Ishikawa (cell line): ENCODE measurements around the gene TMEM247.

Source experiments
- EGR1 ChIP-seq: IDR thresholded peaks from 2 replicates; pipeline ENCODE4 v1.6.1; 2012
- EP300 ChIP-seq: IDR thresholded peaks from 2 replicates; pipeline ENCODE4 v1.6.1; 2012; ENCODE audit warnings: borderline replicate concordance
- FOXM1 ChIP-seq: IDR thresholded peaks from 2 replicates; pipeline ENCODE4 v1.6.1; 2012; ENCODE audit warnings: low read depth, borderline replicate concordance
- RAD21 ChIP-seq: IDR thresholded peaks from 2 replicates; pipeline ENCODE4 v1.6.1; 2012; ENCODE audit warnings: low read depth
- TAF1 ChIP-seq: IDR thresholded peaks from 2 replicates; pipeline ENCODE4 v1.6.1; 2012; ENCODE audit warnings: low read depth, mild to moderate bottlenecking
- USF1 ChIP-seq: IDR thresholded peaks from 2 replicates; pipeline ENCODE4 v1.6.1; 2012
- YY1 ChIP-seq: IDR thresholded peaks from 2 replicates; pipeline ENCODE4 v1.6.1; 2012; ENCODE audit warnings: low read depth

- TF ChIP-seq FOXM1 (no peak), RAD21 (no peak), EP300 (no peak), TAF1 (no peak), YY1 (no peak), EGR1 (no peak), USF1 (no peak)
These were observed 31.3 kb downstream of the TMEM247 start for GRCh38 chr2:46510598-46511177.
